Thyroid gland (tissue), 4 donors: ENCODE measurements around the gene CGN.

Experiments used
- CTCF ChIP-seq, 6 experiments: fragments of 200-600 bp in 3 of 6; fragments of 450-650 bp in 3 of 6; sonication (generic) in 3 of 6; IDR thresholded peaks; one replicate each; pipeline ENCODE4 v1.5.1; 2016 to 2019; ENCODE audit warnings: antibody characterized with exemption in 6 of 6, mild to moderate bottlenecking in 2 of 6, inconsistent platforms in 1 of 6, moderate library complexity in 1 of 6
- POLR2A ChIP-seq, 2 donors: fragments of 450-650 bp; IDR thresholded peaks; one replicate each; pipeline ENCODE4 v1.6.1; 2017; ENCODE audit warnings: antibody characterized with exemption in 2 of 2, mild to moderate bottlenecking in 2 of 2, moderate library complexity in 1 of 2

GRCh38 chr1:151511636-151512215 is 539 bp downstream of the CGN start:
- TF ChIP-seq CTCF (IDR thresholded peaks at IDR 0.05) (peak in 2 of 6 experiments; percentile 9 to 24), POLR2A (IDR thresholded peaks at IDR 0.05) (no peak)
